Measurements from ENCODE around the gene TUG1. TPM values are rescaled to one million over a fixed set of nuclear protein-coding genes. Genes with fewer than 3 reads are reported as not detected.

TUG1 gene
- 18.2 TPM for total RNA-seq

GRCh38 chr22:30968924-30969531 lies at the start of gene TUG1:
Gene TUG1 (plus strand): TSS chr22:30969265.
- DNase-seq (ENCODE audit: low spot score) = peak; percentile 99
- peak; percentile 91 for ATAC-seq

DNA sequence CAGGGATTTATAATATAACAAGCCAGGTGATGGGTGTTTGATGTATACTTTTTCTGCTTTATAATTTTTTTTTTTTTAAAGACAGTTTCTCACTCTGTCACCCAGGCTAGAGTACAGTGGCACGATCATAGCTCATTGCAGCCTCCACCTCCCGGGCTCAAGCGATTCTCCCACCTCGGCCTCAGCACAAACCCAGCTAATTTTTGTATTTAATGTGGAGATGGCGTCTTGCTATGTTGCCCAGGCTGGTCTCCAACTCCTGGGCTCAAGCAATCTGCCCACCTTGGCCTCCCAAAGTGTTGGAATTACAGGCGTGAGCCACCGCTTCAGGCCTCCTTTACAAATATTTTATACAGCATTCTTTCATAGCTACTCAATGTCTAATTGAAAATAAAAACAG lies 49.1 kb upstream of the TUG1 start:
- no peak for ATAC-seq

DNA sequence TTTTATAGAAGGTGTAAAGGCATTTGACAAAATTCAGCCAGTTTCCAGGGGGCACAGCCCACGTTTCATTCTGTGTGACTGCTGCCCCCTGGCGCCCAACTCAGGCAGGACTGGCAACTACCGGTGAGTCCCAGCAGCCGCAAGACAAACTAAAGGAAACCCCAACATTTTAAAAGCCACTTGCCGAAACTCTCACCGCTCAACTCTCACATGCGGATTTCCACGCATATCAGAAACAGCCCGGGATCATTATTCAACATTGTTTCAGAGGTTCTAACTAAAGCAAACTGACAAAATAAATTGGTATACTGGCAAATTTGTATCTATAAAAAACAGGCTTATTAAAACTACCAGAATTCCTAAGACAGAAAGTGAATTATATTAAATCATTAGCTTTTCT lies 48.7 kb upstream of the TUG1 start:
- ATAC-seq (peak; percentile 79), DNase-seq (ENCODE audit: low spot score) (peak; percentile 72)

More for the DNA sequence above, 49.1 kb upstream of the TUG1 start:
- peak; percentile 24 for DNase-seq (ENCODE audit: low spot score)

DNA sequence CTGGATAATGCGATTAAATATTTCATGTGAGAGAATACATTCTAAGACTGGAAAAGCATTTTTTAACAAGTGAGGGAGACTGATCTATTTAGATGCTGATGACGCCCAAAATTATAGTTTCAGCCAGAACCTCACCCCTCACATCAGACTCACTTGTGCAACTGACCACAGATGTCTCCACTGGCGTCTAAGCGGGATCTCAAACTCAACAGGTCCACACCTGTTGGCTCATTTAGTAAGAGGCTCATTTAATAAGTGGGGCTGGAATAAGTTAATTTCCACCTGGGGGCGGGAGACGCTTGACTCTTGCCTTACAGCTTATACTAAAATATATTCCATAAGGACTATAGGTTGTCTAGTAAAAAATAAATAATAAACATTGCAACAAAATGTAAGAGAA lies 48.0 kb upstream of the TUG1 start:
- ATAC-seq (peak; percentile 28), DNase-seq (ENCODE audit: low spot score) (peak; percentile 35)

- DNase-seq (ENCODE audit: low spot score) (peak; percentile 79), ATAC-seq (peak; percentile 72)
Measured at GRCh38 chr22:30922151-30922611, 46.9 kb upstream of the TUG1 start.

- ATAC-seq (no peak), DNase-seq (ENCODE audit: low spot score) (peak; percentile 39)
Measured at GRCh38 chr22:30923168-30923900, 45.7 kb upstream of the TUG1 start.

GRCh38 chr22:30925667-30926066 lies 43.4 kb upstream of the TUG1 start:
- ATAC-seq (no peak), DNase-seq (ENCODE audit: low spot score) (peak; percentile 38)

GRCh38 chr22:30926706-30927105 lies 42.4 kb upstream of the TUG1 start:
- ATAC-seq (no peak), DNase-seq (ENCODE audit: low spot score) (no peak)

DNA sequence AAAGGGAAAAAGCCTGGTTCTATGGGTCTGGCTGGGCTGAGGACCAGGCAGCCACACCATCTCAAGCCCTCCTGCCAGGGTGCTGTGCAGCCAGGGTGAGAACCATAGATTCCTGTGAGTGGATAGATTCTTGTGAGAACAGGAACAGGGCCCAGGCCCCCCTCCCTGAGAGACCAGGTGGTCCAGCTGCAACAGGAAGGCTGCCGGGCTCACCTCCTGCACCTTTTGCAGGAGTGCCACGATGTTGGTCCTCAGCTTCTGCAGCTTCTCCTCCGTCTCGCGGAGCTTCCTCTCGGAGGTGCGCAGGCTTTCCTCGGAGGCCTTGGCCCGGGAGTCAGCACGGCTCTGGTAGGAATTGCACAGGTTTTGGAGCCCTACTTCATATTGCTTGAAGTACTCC lies 41.3 kb upstream of the TUG1 start:
- no peak for ATAC-seq
- DNase-seq (ENCODE audit: low spot score) = peak; percentile 40

DNA sequence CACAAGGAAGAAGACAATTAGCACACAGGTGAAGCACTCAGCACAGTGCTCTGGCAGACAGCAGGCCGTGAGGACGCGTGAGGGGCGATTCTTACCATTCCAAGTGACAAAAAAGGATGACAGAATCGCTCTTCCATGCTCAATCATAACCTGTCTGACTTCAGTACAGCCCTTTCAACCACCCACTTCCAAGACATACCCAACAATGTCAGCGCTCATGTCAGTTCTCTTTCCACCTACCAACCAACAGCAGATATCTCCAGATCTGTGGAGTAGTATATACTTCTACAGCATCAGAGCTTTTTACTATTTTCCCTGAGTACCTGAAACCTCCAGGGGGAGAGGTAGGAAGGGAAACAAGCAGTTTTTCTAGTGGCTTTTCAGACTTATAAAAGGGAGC lies 40.7 kb upstream of the TUG1 start:
- ATAC-seq (no peak), DNase-seq (ENCODE audit: low spot score) (no peak)

GRCh38 chr22:30930228-30930627 lies 38.8 kb upstream of the TUG1 start:
- peak; percentile 28 for DNase-seq (ENCODE audit: low spot score)
- ATAC-seq = no peak

GRCh38 chr22:30931541-30932300 lies 37.3 kb upstream of the TUG1 start:
- no peak for ATAC-seq

DNA sequence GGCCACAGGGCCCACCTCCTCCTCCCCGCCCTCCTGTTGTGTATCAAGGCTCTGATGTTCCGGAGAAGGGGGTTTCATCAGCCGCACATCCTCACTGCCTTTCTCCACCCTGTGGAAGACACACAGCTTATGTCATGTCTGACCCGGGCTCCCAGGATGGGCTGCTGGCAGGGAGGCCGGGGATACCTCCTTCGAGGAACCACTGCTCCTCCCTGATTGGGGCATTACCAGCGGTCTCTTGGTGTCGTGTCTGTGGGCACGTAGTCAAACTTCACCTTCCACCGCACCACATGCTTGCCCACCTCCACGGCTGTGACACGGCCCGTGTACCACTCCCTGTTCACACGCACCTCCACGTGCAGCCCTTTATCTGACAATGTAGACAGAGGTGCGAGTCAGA lies 36.4 kb upstream of the TUG1 start:
- no peak for ATAC-seq
- DNase-seq (ENCODE audit: low spot score) = no peak

More at GRCh38 chr22:30931541-30932300, 37.3 kb upstream of the TUG1 start:
- DNase-seq (ENCODE audit: low spot score) = no peak

DNA sequence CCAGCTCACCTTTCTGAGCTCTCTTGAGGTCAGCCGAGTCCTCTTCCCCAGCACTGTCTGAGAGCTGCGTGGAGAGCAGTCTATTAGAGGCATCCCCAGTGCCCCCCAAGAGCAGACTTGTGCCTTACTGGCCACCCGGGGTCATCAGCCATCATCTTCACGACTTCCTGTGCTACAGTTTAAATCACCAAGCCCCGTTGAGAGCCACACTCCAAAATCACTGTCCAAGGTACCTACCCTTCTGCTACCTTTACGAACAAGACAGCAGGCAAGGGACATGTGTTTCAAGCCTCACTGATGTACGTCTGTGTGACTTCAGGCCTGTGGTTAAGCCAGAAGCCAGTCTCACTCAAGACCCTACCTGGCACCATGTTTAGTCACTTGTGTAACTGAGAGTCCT lies 35.6 kb upstream of the TUG1 start:
- DNase-seq (ENCODE audit: low spot score) = no peak
- no peak for ATAC-seq

DNA sequence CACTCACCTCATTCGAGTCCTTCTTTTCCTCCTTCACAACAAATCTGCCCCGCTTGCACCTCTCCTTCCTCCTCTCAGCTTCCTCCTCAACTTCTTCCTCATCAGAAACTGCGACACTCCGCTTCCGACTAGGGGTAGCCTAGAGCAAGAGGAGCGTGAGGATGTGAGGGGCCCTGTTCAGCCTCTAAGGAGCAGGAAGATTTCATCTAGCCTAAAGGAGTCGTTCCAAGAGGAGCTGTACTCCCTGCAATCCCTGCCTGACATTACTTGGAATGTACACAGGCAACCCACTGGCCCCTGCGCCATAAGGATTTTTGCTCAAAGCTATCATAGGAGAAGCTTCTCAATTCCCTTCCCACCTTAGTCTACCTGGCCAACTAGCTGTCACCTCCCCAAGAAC lies 35.0 kb upstream of the TUG1 start:
- no peak for DNase-seq (ENCODE audit: low spot score)
- ATAC-seq = no peak

- ATAC-seq (no peak), DNase-seq (ENCODE audit: low spot score) (peak; percentile 29)
Measured at GRCh38 chr22:30940685-30941362, 28.2 kb upstream of the TUG1 start.

DNA sequence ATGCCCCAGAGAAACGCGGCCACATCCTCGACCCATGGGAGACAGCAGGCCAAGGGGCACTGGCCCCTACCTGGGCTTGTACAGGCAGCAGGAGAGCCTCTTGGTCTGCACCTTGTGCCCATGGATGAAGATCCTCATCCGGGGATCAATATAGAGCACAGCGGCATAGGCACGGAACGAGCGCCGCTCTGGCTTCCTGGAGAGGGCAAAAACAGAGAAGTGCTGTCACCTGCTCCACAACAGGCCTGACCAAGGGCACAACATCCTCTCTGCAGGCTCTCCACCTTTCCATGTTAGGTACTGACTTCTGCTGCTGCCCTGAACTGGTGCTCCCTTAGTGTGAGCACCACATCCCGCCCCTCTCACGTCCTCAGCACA lies 27.7 kb upstream of the TUG1 start:
- DNase-seq (ENCODE audit: low spot score) = no peak
- ATAC-seq = no peak

DNA sequence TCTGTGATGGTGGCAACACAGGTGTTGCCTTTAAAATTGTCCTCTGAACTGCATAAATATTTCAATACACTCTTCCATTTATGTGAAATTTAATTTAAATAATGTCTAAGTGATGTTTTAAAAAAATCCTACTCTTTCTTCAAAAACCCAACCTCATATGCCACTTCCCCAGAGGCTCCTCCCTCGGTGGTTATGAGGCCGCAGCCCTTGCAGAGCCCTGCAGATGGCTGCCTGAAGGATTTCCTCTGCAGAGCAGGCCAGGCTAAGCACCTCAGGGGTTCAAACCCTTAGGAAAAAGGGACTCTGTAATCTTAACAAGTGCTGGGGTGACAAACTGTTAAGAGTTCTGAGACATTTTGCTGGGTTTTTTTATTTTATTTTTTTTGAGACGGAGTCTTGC lies 25.7 kb upstream of the TUG1 start:
- no peak for ATAC-seq
- DNase-seq (ENCODE audit: low spot score) = no peak

DNA sequence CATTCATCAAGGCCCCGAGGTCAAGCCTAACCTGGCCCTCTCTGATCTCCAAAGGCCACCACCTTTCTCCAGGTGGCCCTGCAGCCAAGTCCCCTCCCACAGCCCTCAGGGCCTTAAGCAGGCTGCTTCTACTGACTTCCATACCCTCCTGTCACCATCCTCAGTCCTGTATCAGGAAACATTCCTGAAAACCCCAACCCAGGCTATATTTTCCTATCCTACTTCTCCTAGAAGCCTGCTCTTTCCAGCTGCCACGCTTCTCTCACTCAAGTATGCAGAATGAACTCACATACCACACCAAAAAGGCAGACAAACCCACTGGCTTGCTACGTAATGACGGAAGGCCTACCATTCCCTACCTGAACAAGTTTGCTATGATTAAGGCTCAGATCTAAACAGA lies 24.1 kb upstream of the TUG1 start:
- ATAC-seq (no peak), DNase-seq (ENCODE audit: low spot score) (no peak)

DNA sequence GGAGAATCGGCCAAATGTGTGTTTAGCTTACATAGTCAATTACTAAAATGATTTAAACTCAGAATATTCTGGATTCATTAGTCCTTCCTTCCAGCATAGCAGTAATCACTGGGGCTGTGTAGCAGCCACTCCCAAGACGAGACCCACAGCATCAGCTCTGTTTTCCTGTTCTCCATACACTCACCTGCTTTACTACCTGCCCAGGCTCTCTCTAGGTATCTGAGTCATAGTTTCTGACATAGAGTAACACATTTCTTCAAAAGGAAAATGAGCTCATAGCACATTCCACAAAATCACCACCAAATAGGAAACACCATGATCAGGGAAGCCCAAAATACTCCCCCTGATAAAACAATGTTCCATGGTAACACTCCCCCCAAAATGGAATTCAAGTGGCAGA lies 23.4 kb upstream of the TUG1 start:
- ATAC-seq = no peak
- no peak for DNase-seq (ENCODE audit: low spot score)

DNA sequence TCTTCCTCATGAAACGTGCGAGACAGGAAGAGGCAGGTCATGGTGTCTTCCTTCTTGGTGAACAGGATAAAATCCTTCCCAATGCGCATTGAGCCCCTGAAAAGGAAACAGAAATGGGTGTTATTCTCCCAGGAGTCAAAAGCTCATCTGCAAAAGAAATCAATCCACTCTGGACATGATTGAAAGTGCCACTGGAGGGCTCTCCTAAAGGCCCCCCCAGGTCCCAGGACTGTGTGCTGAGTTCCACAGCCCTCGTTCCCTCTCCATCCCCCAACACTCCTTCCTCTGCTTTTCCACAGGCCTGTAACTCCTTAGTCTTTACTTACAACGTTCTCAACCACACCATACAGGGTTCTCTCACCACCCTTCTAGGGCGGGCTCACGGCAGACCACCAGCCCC lies 22.7 kb upstream of the TUG1 start:
- DNase-seq (ENCODE audit: low spot score) = no peak
- ATAC-seq = no peak

Measured in left lobe of liver (tissue), 2 donors.